Measurements from ENCODE around the gene DIP2C. TPM values are rescaled to one million over a fixed set of nuclear protein-coding genes. Genes with fewer than 3 reads are reported as not detected.
"Not testable (repeated sequence)": the region's sequence is repeated elsewhere in the genome, so short reads cannot be mapped to it uniquely, and the experiment has no call there.

Gene DIP2C
- total RNA-seq, 1 donor from 2014 or later, result 10.1 TPM

GRCh38 chr10:612696-613095, 76.8 kb downstream of the DIP2C start:
- Mint-ChIP-seq H3K4me3 (no peak overlapping the region), H3K36me3 (peaks cover 5% of the 10 kb centered on the region), H3K27me3 (ENCODE audit: insufficient read depth, low read depth) (peaks cover 2% of the 10 kb centered on the region), H3K4me1 (peaks cover 81% of the 10 kb centered on the region), H3K9me3 (peaks cover 2% of the 10 kb centered on the region), H3K27ac (no peak overlapping the region)
- Histone ChIP-seq H3K36me3 (no peaks in the 10 kb centered on the region), H3K27me3 (no peaks in the 10 kb centered on the region), H4K20me1 (ENCODE audit: low read depth) (peaks cover 80% of the 10 kb centered on the region), H3K4me2 (no peak overlapping the region), H3F3A (ENCODE audit: low read depth) (peaks cover 36% of the 10 kb centered on the region), H3K4me1 (peaks cover 51% of the 10 kb centered on the region), H3K4me3 (no peak overlapping the region), H2AFZ (replicated peaks) (no peak overlapping the region), H3K9me3 (ENCODE audit: low read depth) (no peaks in the 10 kb centered on the region), H3K9ac (no peak overlapping the region), H3K27ac (no peak overlapping the region), H3K79me2 (ENCODE audit: low read depth) (peaks cover 70% of the 10 kb centered on the region)
- no peak for DNase-seq (ENCODE audit: low spot score)
- TF ChIP-seq CTCF (IDR thresholded peaks at IDR 0.05), result no peak
- no peak for TF ChIP-seq EZH2 (IDR thresholded peaks at IDR 0.05)
- no peak for TF ChIP-seq EZH2phosphoT487 (IDR thresholded peaks at IDR 0.05)

GRCh38 chr10:610642-611305, 78.7 kb downstream of the DIP2C start:
- H3K36me3 ChIP-seq; H3K4me3 ChIP-seq; H3K9ac ChIP-seq; H3K9me3 ChIP-seq (ENCODE audit: low read depth); H3K9me3 Mint-ChIP-seq; DNase-seq (ENCODE audit: low spot score); H3K27me3 ChIP-seq; H3K27me3 Mint-ChIP-seq (ENCODE audit: insufficient read depth, low read depth); H2AFZ ChIP-seq (replicated peaks); H3K4me3 Mint-ChIP-seq: not testable (repeated sequence)
- Histone ChIP-seq H4K20me1 (ENCODE audit: low read depth) (peaks cover 64% of the 10 kb centered on the region), H3K4me2 (peak overlapping the region; percentile 2), H3K27ac (peak overlapping the region; percentile 65), H3K79me2 (ENCODE audit: low read depth) (peaks cover 56% of the 10 kb centered on the region), H3K4me1 (peaks cover 41% of the 10 kb centered on the region), H3F3A (ENCODE audit: low read depth) (peaks cover 39% of the 10 kb centered on the region)
- H3K27ac Mint-ChIP-seq, result peak overlapping the region; percentile 18
- H3K36me3 Mint-ChIP-seq, result peaks cover 10% of the 10 kb centered on the region
- H3K4me1 Mint-ChIP-seq, result peaks cover 73% of the 10 kb centered on the region

DNA sequence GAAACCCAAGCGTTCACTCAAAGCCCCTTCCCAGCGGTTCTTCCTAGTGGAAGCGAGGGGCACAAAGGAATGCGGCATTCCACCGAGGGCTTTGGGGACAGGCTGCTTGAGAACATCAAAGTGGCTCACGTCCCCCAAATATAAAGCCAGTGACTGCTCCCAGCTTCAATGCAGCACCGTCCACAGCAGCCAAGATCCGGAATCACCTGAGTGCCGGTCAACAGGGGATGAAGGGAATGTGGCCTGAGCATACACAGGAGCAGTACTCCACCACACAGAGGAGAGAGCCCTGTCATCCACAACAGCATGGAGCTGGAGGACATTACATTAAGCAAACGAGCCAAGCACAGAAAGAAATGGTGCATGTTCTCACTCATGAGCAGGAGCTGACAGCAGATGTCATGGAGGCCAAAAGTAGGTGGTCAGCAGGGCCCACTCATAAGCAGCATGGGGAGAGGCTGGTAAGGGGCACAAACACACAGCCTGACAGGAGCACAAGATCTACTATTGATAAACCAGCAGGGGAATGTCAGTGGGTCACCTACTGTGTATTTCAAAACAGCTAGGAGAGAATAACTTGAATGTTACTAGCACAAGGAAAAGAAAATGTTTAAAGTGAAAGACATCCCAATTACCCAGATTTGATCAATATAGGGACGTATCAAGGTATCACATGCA, 79.5 kb downstream of the DIP2C start:
- no peak for TF ChIP-seq EZH2 (IDR thresholded peaks at IDR 0.05)
- TF ChIP-seq EZH2phosphoT487 (IDR thresholded peaks at IDR 0.05), result no peak
- TF ChIP-seq CTCF (IDR thresholded peaks at IDR 0.05), result no peak
- no peak overlapping the region for H3K4me3 Mint-ChIP-seq
- Histone ChIP-seq H3K9ac (no peak overlapping the region), H3K4me1 (peaks cover 40% of the 10 kb centered on the region), H3K4me3 (no peak overlapping the region), H3K27me3 (no peaks in the 10 kb centered on the region), H3F3A (ENCODE audit: low read depth) (peaks cover 39% of the 10 kb centered on the region), H2AFZ (replicated peaks) (no peak overlapping the region), H3K4me2 (peak overlapping the region; percentile 27), H3K27ac (peak overlapping the region; percentile 50), H4K20me1 (ENCODE audit: low read depth) (peaks cover 60% of the 10 kb centered on the region), H3K79me2 (ENCODE audit: low read depth) (peaks cover 49% of the 10 kb centered on the region), H3K36me3 (no peaks in the 10 kb centered on the region), H3K9me3 (ENCODE audit: low read depth) (no peaks in the 10 kb centered on the region)
- peak; percentile 83 for DNase-seq (ENCODE audit: low spot score)
- H3K27ac Mint-ChIP-seq, result no peak overlapping the region
- peaks cover 73% of the 10 kb centered on the region for H3K4me1 Mint-ChIP-seq
- peaks cover 2% of the 10 kb centered on the region for H3K27me3 Mint-ChIP-seq (ENCODE audit: insufficient read depth, low read depth)
- peaks cover 5% of the 10 kb centered on the region for H3K9me3 Mint-ChIP-seq
- H3K36me3 Mint-ChIP-seq, result peaks cover 16% of the 10 kb centered on the region

DNA sequence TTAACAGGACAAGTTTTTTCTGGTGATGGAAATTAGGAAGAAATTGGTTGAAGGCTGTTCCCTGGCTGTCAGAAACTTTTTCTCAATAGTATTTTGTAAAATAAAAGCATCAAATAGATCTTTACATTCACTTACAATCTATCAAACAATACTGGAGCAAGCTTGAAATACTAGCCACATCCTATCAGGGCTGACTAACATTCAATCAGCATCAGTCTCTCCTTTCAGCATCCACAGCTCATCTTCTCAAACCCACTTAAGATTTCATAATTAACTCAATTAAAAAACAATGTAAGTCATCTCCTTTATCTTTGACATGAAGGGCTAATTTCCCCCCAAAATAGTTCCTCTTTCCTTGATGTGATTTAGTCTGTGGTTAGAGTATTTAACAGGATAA, 80.2 kb downstream of the DIP2C start:
- H3K27me3 Mint-ChIP-seq (ENCODE audit: insufficient read depth, low read depth), result peaks cover 2% of the 10 kb centered on the region
- H3K27me3 ChIP-seq, result no peaks in the 10 kb centered on the region
- DNase-seq (ENCODE audit: low spot score), result no peak
- H3K4me1 Mint-ChIP-seq, result peaks cover 71% of the 10 kb centered on the region
- peaks cover 60% of the 10 kb centered on the region for H4K20me1 ChIP-seq (ENCODE audit: low read depth)
- peaks cover 36% of the 10 kb centered on the region for H3K4me1 ChIP-seq
- peaks cover 13% of the 10 kb centered on the region for H3K36me3 Mint-ChIP-seq
- no peaks in the 10 kb centered on the region for H3K36me3 ChIP-seq
- H3K27ac ChIP-seq, result peak overlapping the region; percentile 61
- no peak overlapping the region for H3K4me3 Mint-ChIP-seq
- H3K9me3 Mint-ChIP-seq, result peaks cover 5% of the 10 kb centered on the region
- H3K4me2 ChIP-seq, result peak overlapping the region; percentile 27
- no peak overlapping the region for H3K27ac Mint-ChIP-seq
- no peak for TF ChIP-seq EZH2phosphoT487 (IDR thresholded peaks at IDR 0.05)
- TF ChIP-seq EZH2 (IDR thresholded peaks at IDR 0.05), result no peak
- TF ChIP-seq CTCF (IDR thresholded peaks at IDR 0.05), result no peak
- no peaks in the 10 kb centered on the region for H3K9me3 ChIP-seq (ENCODE audit: low read depth)
- H3K9ac ChIP-seq, result no peak overlapping the region
- H3K4me3 ChIP-seq, result no peak overlapping the region
- peaks cover 39% of the 10 kb centered on the region for H3F3A ChIP-seq (ENCODE audit: low read depth)
- H3K79me2 ChIP-seq (ENCODE audit: low read depth), result peaks cover 46% of the 10 kb centered on the region
- H2AFZ ChIP-seq (replicated peaks), result no peak overlapping the region

All from neural progenitor cell (in vitro differentiated cells).